Glomerular endothelial cell (primary cell): Measurements from ENCODE around the gene L2HGDH. TPM values are rescaled to one million over a fixed set of nuclear protein-coding genes. Genes with fewer than 3 reads are reported as not detected.

ENCODE experiments used
- DNase-seq: peaks from one replicate; pipeline ENCODE4 v3.0.0-alpha.2; 2011; ENCODE audit warnings: low read depth, low spot score; ENCODE audit errors: extremely low read depth
- total RNA-seq: library from RNA; depleted of rRNA; stranded (reverse); fragments of >200 nt; gene quantifications from 2 replicates; pipeline ENCODE4 v1.2.3, GENCODE V29; 2015

L2HGDH gene
- total RNA-seq, 1 donor from 2014 or later = 8.9 TPM

- DNase-seq = no peak
These were observed 12.4 kb downstream of the L2HGDH start for GRCh38 chr14:50299585-50299984.

GRCh38 chr14:50290306-50290705, 21.7 kb downstream of the L2HGDH start:
- no peak for DNase-seq

DNA sequence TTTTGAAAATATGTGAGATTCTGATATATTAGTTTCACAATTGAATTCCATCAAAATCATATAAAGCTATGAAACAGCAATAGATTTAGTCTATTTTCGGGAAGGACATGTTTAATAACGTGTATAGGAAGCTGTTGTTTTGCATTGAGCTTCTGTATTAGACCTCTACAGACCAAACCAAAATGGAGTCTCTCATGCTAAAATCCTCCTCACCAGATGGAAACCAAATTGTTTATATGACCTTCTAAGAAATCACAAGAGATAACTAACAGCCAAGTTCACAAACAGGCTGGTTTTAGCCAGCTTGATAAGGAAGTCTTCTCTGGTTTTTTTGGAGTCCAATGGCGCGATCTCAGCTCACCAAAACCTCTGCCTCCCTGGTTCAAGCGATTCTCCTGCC, 23.9 kb downstream of the L2HGDH start:
- DNase-seq = no peak

DNA sequence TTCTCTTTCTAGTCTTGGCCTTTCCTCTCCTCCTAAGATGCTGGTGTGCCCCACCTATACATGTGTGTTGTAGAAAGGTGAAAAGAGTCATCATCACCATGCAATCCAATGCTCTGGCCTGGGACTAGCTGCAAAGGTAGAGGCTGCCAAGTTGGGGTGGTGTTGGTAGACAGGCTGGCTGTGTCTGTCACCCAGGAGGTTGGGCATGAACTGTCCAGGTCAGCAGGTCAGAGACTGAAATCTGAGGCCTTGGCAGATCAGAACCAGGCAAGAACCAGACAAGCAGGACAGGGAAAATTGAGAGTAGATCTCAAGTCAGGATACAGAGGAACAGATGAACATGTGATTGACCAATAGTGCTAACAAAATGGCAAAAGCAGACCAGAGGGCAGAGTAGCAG, 26.2 kb downstream of the L2HGDH start:
- DNase-seq = no peak

- no peak for DNase-seq
These were observed 39.5 kb downstream of the L2HGDH start for GRCh38 chr14:50272498-50272897.

DNA sequence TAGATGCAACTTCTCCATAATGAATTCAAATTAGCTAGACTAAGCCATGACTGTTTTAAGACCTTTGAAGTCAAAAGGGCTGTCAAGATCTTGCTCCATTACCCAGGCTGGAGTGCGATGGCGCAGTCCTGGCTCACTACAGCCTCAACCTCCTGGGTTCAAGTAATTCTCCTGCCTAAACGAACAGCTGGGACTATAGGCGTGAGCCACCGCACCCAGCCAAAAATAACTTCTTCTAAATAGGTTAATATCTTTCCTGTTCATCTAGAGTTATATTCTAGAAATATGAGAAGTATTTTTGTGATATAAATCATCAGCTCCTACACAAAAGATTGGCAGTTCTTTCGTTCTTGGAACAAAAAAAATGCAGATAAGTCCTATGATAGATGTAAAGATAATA, 41.1 kb downstream of the L2HGDH start:
- DNase-seq = no peak

DNA sequence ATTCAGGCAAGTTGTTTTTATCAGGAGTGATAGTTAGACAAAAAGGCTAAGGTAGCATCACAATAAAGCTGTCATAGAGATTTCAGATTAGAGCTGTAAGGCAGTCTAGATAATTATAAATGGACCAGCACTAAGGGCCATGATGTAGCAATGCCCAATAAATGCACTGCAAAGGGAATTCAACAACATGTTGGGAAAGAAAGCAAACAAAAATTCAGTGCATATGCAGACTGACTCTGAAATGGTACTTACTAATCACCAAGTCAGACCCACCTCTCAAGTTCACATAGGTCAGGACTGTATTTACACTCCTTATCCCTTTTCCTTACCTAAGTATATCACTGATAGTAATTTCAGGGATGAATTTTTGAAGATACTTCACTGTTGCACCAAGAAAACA, 47.0 kb downstream of the L2HGDH start:
- no peak for DNase-seq

- no peak for DNase-seq
These were observed 48.7 kb downstream of the L2HGDH start for GRCh38 chr14:50263321-50263720.

DNA sequence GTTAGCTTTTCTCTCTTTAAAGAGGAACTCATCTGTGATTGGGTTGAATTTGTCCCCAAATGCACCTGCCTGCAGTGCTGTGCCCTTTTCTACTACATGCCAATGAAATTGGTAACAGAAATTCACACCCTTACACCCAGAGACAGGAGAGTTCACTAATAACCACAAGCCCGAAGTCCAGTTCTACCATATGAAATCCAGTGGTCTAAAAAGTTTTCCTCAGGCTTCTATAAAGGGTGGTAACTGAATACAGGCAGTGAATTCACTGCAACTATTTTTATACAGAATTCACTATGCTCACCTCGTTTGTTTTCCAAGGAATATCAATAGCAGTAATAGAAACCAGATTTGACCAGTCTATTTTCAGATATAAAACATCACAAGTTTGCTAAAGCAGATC, 49.2 kb downstream of the L2HGDH start:
- DNase-seq = no peak

DNA sequence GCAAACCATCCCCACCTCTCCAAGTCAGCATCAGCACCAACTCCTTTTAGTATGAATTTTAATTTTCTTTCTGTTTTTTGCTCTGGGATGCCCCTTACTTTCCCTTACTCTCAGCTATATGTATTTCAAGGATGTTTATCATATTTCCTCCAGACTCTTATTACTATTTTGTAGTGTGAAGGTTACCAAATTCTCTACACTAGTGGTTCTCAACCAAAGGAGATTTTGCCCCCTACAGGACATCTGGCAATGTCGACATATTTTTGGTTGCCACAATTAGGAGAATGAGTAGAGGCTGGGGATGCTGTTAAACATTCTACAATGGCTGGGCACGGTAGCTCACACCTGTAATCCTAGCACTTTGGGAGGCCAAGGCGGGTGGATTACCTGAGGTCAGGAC, 51.5 kb downstream of the L2HGDH start:
- peak; percentile 3 for DNase-seq

DNA sequence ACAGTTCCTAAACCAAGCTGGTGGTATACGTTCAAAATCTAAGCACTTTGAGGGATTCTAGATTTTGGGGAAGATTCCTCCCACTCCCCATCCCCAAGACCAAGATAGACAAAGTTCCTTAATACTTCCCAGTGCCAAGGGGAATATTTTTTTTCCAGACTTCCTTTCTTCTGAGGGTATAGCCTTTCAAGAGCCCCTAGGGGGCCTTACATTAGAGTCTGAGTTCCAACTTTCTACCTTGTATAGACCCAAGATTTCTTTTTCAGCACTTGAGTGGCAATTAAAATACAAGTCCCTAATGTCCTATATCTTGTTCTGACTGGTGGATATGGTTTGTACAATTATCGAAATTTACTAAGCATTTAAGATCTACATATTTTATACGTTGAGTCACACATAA, 52.0 kb downstream of the L2HGDH start:
- no peak for DNase-seq

DNA sequence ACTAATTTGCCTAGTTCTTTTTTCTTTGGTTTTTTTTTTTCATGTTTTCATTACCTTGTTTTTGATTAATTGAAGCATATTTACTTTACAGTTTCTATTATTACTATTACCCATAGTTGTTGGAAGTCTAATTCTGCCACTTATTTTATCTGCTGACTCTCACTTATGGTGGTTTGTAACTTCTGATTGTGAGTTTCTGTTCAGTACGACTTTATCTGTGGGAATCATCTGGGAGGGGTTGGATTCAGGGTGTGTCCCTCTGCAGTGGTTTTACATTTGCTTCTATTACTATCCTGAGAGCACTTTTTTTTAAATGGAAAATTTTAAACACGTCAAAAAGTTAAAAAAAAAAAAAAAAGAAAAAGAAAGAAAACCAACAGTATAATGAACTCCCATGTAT, 54.3 kb downstream of the L2HGDH start:
- no peak for DNase-seq

DNA sequence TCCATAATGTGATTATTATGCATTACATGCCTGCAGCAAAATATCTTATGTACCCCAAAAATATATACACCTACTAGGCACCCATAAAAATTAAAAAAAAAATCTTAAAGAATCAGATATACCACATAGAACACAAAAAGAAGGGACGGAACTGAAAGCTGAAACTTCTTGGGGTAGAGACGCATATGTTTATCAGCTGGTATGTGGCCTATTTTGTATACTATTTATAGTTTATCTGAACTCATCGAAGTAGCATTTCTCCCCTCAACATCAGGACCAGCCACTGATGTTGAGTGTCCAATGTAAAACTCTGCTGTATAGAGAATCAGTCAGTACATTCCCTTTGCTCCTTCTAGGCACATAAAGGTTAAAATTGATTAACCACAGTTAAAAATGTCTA, 57.8 kb downstream of the L2HGDH start:
- DNase-seq = no peak

DNA sequence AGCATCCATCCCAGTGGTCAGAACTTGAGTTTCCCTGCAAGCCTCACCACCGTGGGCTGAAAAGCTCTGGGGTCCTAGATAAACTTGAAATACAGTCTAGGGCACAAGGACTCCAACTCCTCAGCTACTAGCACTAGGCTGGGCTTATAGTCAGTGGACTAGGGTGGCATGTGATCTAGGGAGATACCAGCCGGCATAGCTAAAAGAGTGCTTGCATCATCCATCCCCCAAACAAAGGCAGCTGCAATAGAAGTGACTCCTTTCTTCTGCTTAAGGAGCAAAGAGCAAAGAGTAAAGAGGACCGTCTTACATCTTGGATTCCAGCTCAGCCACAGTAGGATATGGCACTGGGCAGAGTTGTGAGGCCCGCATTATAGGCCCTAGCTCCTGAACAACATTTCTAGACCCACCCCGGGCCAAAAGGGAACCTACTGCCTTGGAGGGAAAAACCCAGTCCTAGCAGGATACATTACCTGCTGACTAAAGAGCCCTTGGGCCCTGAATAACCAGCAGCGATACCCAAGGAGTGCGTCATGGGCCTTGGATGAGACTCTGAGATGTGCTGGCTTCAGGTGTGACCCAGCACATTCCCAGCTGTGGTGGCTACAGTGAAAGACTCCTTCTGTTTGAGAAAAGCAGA, 62.8 kb downstream of the L2HGDH start:
- no peak for DNase-seq

DNA sequence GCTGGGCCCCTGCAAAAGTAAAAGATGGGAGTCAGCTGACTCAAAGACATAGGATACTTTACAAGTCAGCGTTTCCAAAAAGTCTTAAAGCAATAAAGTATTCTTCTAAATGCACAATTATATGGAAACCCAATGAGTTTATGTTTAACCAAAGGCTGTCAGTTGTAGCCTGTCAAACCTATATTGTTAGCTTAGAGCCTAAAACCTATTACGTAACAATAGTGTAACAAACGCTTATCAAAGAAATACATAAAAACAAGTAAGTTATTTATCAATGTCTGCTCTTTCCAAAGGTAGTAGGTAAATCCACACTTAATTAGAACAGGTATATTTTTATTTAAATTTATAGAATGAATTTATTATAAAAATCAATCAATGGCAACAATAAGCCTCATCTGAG, 64.8 kb downstream of the L2HGDH start:
- no peak for DNase-seq

- no peak for DNase-seq
These were observed 69.3 kb downstream of the L2HGDH start for GRCh38 chr14:50242566-50243310.

DNA sequence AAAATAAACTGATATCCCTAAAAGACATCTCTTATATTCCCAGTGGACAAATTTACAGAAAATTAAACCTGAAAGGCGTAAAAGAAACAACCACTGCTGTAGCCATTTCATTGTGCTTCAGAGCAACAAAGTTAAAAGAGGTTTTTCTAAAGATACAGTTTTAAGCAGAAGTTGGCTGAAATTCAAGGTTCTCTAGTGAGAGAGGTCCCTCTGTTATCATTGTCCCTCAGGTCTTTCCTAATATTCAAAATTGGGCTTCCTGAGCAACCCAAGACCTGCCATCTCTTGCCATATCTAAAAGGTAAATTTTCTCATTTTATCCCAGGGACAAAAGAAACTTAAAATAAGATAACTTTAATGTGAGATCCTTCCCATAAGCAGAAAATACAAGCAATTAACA, 69.9 kb downstream of the L2HGDH start:
- DNase-seq = no peak

GRCh38 chr14:50237427-50237826, 74.6 kb downstream of the L2HGDH start:
- no peak for DNase-seq

GRCh38 chr14:50233951-50234250, 78.1 kb downstream of the L2HGDH start:
- no peak for DNase-seq

DNA sequence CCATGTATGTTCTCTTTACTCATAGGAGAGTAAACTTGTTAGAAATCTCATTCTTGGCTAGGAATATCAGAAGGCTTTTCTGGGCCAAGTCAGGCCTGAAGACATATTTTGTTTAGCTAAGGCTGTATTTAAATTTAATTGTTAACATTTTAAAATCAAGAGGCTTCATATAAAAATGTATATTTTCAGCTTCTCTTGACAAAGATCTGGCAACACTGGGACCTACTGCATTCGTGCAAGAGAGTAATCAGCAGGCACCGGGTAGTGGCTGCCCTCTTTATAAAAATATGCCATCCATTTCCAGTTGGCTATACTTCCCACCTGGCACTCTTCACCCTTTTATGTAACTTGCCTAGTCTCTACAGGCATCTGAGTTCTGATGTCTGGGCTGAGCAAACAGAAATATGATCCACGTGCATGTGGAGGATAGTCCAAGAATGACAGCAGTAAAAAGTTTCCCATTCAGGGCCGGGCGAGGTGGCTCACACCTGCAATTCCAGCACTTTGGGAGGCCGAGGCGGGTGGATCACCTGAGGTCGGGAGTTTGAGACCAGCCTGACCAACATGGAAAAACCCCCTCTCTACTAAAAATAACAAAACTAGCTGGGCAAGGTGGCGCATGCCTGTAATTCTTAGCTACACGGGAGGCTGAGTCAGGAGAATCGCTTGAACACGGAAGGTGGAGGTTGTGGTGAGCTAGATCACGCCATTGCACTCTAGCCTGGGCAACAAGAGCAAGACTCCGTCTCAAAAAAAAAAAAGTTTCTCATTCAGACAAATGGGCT, 78.7 kb downstream of the L2HGDH start:
- no peak for DNase-seq

DNA sequence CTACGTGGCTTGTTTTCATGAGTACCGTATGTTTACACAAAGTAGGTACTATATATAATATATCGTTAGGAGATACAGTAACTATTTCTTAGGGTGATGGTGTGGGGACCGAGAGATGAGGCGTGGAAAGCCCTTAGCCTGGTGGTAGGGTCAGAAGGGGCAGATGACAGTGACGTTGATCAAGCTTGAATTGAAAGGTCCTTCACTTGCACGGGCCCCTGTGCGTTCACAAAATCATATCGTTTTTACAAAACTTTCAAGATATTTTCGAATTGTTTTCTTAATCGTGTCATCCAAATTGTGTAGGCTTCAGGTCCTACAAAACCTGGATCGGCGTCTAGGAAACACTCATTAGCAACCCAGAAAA, 79.8 kb downstream of the L2HGDH start:
- DNase-seq = no peak
